GM19463 (cell line): ENCODE measurements around the gene ADAMTS4.

Experiments
- ATAC-seq: cut with Tn5 transposase; IDR thresholded peaks from one replicate; pipeline ENCODE4 v1.9.1; 2021; ENCODE audit warnings: mild to moderate bottlenecking, moderate library complexity; ENCODE audit not compliant: unreplicated experiment

Gene ADAMTS4

DNA sequence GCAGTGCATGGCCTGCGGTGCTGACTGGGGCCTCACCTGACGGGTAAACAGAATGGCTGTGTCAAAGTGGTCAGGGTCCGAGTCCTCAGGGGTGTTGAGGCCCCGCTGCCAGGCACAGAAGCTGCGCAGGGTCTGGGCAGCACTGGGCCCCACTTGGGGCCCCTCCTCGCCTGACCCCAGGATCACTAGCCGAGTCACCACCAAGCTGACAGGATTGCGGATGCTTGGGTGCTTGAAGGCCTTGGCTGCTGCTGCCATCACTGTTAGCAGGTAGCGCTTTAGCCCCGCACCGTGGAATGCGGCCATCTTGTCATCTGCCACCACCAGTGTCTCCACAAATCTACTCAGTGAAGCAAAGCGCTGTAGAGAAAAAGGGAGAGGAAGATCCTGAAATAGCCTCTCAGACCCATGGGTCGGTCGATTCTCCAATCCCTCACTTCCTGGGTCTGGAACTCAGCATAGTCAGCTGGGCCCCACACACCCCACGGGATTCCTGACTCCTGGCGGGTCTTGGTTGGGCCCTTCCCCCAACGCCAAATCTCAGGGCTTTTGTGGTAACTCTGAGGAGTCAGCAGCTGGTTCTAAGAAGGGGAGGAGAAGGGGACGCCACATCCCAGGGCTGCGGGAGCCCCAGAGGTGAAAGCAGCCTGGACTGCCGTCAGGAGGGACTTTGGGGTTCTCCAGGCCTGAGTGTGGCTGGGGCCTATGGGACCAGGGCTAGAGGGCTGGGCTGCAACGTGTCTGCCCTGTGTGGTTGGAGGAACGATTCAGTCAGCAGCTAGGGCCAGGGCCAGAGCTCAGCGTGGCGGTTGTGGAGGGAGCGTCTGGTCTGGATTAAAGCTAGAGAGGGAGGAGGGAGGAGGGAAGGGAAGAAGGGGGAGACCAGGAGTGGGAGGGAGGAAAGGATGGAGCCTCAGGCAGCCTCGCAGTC is 2.1 kb downstream of the ADAMTS4 start:
- ATAC-seq, result no peak

DNA sequence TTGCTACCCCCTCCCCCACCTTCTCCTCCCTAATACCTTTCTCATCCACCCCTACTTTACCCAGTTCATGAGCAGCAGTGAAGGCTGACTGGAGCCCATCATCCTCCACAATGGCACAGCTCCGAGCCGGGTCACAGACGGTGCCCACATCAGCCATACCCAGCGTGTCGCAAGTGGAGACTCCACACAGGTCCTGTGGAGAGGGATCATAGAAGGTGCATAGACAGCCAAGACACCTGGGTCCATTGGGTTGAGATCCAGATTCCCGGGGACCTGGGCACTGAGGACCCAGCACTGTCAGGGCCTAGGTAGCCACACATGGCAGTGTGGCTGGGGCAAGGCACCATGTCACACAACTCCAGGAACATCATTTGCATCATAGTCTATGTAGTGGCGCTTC is 2.7 kb downstream of the ADAMTS4 start:
- no peak for ATAC-seq

DNA sequence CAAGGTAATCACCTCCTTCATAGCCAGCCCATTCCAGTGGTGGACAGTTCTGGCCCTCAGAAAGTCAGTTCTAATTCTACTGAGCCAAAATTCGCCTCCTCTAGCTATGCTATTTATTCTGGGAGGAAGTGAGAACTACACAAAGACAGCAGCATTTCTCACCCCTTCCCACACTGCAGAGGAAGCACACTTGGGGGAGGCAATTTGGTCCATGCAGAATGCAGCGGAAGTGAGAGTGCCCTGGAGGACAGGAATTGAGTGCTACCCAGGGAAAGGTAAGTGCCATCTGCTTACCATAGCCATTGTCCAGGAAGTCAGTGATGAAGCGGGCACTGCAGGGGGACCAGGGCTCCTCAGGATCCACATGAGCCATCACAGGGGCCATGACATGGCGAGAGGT is 3.7 kb downstream of the ADAMTS4 start:
- ATAC-seq, result peak; percentile 56

DNA sequence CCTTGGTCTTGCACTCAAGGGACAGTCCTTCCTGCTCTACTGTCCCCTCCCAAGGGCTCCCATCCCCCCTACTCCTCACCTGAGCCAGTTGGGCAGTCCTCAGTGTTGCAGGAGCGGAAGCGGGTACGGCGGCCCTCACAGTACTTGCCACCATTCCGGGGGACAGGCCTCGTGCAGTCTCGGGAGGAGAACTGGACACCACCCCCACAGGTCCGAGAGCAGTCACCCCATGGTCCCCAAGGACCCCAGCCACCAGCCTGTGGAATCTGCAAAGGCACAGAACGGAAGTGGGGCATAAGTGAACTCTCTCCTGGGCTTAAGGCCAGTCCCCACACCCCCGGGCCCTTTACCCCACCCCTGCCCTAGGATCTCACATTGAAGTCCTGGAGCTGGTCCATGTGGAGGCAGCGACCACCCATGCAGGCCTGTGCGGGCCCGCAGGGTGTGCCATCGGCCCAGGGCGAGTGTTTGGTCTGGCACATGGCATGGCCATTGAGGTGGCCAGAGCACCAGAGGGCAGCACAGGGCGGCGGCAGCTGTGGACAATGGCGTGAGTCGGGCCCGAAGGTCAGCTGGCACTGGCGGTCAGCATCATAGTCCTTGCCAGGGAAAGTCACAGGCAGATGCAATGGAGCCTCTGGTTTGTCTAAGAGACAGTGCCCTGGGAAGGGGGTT is 5.2 kb downstream of the ADAMTS4 start:
- no peak for ATAC-seq

DNA sequence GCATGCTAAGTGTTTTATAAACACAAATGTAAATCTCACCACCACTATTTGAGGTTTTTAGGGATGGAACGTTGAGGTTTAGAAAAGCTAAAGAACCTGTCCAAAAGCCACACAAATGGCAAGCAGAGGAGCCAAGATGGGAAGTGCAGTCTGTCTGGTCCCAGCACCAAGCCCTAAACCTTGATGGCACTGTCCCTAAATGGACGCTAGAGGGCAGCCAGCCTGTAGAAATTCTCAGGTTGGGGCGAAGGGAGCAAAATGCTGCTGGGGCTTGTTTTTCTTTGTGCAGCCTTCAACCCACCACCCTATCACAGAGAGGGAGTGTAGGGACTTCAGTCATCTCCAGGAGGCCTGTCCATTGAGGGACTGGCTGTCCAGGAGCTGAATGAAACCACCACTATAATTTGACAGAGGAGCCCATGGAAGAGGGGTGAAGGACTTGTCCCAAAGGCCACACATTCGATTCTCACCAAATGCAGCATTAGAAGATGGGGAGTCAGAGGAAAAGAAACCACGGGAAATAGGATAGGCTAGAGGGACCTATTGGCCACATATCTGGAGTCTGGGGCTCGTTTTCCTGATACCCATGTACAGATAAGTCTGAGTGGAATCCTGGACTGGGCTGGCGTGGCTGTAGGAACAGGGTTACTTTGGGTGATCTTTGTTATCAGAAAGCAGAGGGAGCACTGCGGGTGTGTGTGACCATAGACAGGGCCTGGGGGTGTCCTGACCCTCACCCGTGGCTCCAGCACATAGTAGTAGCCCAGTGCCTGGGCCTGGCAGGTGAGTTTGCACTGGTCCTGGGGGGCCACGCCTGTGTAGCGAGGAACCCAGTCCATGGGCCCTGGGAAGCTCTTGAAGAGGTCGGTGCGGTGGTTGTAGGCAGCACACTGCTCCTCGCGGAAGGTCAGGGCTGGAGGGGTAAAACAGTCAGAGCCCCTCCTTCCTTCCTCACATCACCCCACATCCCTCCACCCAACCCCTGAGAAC is 6.1 kb downstream of the ADAMTS4 start:
- ATAC-seq, result peak; percentile 85

DNA sequence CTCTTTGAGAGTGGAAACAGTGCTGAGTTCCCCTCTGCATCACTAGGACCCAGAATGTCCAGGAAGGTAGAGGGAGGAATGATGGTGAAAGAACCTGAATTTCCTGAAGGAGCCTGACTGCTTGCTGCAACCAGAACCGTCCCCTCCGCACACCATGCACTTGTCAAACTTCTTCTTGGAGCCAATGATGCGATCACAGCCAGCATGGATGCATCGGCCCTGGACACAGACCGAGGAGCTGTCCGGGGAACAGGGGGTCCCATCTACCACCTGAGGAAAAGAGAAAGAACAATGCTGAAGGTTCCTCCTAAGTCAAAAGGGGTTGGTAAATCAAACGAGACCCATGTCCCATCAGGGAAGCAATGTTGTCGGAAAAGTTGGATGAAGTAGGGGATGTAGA is 6.9 kb downstream of the ADAMTS4 start:
- no peak for ATAC-seq

DNA sequence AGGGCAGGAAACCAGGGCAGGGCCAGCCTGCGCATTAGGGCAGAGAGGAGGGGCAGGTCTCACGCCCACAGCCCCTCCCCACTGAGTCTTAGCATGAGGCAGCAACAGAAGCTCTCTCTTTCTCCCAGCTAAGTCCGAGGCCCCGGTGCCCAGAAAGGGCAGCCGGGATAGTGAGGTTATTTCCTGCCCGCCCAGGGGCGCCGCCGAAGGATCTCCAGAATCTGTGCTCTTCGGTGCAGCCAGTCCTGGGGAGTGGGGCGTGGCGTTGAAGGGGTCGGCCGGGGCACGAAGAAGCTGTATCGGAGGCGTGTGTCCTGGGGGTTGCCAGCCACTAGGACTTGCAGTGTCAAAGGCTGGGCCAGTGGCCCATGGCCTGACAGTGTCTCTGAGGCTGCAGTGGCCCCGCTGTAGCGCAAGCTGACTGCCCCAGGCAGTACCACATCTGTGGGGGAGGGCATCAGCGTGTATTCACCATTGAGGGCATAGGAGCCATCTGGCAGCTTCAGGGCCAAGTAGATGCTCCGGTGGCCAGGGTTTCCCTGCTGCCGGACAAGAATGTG is 7.8 kb downstream of the ADAMTS4 start:
- no peak for ATAC-seq

DNA sequence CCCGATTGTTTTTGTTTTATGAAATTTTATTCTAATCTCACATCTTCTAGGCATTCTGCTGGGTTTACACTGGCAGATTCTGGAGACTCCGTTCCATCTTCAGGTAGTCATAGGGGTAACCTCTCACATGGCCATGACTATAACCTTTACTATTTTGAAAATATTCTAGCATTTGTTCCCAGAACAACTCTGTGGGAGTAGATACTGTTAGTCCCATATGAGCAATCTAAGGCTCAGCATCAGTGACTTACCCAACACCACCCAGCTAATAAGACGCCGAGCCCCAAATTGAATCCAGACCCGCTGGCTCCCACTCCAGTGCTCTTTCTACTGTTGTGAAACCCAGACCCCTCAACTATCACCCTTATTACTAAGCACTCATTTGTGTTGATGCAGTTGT is 9.8 kb downstream of the ADAMTS4 start:
- no peak for ATAC-seq

DNA sequence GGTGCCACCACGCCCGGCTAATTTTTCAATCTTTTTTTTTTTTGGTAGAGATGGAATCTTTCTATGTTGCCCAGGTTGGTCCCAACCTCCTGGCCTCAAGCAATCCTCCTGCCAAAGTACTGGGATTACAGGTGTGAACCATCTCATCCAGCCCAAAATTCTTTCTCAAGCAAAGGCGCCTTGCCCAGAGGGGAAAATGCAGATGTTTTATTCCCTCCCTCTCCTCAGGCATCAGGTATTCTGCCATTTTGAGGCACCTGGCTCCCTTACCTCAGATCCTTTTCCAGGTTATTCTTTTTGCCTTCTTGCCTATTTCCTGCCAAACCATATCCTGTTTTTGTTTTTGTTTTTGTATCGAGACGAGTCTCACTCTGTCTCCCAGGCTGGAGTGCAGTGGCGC is 10.5 kb downstream of the ADAMTS4 start:
- no peak for ATAC-seq

DNA sequence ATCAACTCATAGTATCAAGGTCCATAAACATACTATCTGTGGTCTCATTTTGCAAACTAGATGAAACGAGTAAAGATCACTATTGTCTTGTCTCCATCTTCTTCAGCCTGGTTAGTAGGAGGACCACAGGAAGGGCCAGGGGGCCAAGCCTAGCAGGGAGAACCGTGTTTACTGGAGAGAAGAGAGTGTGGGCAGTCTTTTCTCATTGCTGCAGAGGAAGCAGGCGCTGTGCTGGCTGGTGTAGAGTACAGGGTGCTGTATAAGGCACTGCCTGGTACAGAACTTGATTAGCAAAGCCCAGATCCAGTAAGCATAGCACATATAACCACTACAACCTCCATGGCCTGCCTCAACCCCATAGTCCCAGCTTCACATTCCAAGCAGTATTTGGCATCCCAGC is 11.5 kb downstream of the ADAMTS4 start:
- ATAC-seq, result no peak

DNA sequence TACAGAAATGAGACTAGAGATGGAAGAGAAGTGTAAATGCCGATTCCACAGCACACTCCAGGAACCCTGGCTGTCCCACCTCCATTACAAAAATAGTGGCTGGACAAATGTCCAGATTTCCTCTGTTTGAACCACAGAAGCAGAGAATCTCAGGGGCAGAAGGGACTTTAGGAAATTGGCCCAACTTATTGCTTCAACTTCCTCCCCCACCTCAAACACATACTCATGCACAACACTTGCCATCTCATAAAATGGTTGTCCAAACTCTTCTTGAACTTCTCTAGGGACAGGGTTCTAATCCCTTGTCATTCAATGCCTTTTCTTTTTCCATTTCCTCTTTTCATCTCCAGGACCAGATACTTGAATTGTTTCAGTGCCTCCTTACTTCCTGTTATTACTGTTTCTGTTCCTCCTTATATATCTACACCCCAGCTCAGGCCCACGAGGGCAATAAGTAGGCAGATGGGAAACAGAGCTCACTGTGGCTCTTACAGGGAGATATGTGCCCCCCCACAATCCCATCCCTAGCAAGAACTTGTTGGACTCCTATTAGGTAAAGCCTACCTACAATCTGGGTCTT is 13.0 kb downstream of the ADAMTS4 start:
- ATAC-seq, result peak; percentile 20

DNA sequence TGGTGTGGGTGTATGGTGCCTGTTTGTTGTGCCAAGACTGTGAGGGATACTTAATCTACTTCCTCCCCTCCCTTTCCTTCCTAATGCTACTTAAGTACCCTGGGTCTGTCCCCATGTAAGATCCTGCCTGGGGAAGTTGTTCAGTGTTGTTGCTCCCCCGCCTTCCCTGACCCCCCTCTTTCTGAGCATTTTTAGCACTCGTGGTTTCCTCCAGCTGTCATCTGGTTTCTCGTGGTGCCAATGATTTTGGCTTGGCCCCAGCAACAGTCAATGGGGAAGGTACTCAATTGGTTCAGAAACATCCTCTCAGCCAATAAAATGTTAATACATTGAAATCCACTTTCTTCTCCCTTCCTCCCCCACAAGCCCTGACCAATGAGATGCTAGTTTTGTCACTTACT is 13.6 kb downstream of the ADAMTS4 start:
- ATAC-seq, result peak; percentile 63

DNA sequence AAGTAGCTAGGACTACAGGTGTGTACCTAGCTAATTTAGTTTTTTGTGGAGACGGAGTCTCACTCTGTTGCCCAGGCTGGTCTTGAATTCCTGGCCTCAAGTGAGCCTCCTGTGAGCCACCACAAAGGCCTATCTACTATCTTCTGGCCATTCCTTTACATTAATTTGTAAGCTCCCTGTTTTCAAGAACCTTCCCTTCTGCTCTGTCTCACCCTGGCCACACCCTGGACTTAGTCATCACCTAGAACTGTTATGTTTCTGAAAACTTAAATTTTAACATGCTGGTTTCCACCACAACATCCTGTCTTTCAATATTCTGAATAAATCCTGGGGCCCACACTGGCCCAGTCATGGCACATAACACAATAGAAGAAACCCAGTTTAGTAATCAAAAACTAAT is 16.6 kb downstream of the ADAMTS4 start:
- peak; percentile 49 for ATAC-seq

DNA sequence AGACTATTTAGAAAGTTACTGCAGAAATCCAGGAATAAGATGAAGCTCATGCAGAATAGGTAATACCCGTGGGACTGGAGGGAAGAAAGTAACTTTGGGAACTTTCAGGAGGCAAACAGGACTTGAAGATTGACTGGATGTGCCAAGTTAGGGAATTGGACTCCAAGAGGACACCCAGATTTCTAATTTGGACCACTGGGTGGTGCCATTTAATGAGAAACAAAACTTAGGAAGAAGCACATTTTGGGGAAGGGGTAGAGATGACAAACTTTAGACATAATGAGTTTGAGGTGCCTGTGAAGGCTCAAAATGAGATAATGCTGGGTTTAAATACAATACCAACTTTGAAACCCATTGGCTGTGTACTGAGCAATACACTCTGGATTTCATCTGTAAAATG is 18.2 kb downstream of the ADAMTS4 start:
- ATAC-seq, result no peak

DNA sequence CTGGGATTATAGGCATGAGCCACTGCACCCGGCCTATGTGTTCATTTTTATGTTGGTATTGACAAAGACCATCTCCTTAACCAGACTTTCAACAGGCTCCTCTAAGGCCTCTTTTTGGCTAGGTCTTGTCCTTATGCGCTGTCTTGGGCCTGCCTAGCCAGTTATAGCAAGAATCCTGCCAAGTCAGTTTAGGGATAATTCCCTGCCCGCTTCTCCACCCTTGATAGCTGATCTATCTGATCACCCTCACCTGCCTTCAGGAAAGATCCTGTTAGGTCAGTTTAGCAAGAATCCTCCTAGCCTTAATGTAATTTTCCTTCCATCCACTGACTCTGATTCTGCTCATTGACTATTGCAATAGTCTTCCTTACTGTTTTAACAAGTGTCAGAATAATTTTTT is 19.2 kb downstream of the ADAMTS4 start:
- ATAC-seq, result no peak

DNA sequence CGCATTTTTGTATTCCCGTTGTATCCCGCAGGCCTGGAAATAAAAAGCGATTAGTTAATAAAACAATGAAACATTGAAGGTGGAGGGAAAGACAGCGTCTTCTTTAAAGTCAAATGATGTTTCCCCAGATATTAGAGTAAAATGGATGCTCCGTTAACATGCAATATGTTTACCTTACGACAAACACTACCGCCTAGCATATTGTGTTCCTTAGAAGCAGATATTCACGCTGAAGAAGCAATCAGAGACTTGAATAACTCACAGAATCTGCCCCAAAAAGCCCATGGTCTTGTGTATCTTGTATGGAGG is 21.0 kb downstream of the ADAMTS4 start:
- ATAC-seq, result no peak

DNA sequence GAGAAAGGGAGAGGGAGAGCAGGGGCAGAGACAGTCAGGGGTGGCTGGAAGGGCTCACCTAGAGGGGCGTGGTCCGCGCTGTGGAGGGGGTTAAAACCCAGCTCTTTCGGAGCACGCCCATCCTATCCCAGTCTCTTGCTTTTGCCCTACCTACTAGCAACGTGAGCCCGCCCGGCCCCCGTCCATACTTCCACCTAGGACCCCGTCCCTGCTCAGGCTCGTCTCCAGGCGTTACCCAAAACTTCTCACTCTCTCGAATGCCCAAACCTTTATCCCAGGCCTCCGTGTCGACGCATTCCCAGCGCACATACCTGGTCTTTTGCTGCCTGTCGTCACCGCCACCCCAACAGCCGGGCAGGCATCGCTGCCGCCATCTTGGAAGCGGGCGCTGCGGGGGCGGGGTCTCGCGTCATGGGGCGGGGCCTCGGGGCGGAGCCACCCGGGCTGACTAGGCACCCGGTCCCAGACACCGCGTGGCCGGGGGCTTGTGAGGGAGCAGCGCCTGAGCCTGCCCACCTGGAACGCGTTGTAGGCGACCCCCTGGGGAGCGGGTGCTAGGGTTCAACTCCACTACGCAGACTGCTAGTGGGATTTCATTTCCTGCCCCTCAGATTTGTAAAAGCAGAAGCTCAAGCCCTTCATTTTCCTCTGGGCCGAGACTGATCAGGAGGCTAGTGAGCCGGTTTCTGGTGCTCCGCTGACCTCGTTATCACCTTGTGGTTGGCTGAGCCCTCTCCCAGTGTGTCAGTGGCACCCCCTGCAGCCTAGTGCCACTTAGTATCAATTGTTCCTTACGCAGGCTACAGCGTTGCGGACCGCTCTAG is 21.5 kb downstream of the ADAMTS4 start, which contains the start of gene B4GALT3:
B4GALT3 (minus strand) TSS at position 396 of the 824 bp plus-strand sequence. CDS start 1,447 bp downstream, outside the sequence.
- peak; percentile 78 for ATAC-seq

DNA sequence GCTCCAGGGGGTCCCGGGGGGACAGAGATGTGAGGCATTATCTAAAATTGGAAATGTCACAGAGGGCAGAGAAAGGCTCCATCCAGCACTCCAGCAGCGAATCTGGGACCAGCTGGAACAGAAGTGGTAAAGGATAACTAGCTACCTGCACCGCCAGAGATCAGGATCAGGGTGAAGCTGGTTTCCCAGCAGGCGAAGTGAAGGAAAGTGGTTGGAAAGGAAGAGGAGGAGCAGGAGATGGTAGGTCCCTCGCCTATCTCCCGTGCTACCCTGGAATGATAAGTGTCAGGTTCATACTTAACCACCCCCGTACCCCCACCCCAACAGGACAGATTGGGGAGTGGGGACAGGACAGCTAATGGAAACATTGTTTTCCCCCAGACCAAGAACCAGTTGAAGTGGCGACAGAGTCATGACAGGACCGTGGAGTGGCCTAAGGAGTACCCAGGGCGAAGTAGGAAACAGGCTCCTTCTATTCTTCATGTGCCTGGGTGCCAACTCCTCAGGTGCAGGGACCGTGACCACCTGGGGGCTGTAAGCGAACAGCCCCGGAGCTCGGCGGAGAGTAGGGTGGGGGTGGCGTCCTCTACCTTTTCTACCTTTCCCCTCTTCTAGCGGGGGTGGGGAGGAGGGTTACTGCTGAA is 22.3 kb downstream of the ADAMTS4 start:
- no peak for ATAC-seq
